ENCODE data around the gene ABCC8. TPM values are rescaled to one million over a fixed set of nuclear protein-coding genes. Genes with fewer than 3 reads are reported as not detected.

The ABCC8 gene
- total and polyA plus RNA-seq, 2 of the 8 experiments (the other 6 are each of a cell fraction or from before 2014, with no cell fraction given), result 3.7 to 4.9 TPM

GRCh38 chr11:17384002-17384511, 92.6 kb downstream of the ABCC8 start (continued):
- peak; percentile 79 to 97 (median 94) for TF ChIP-seq CTCF (IDR thresholded peaks at IDR 0.05; ENCODE audit: control extremely low read depth in 1 of 3, insufficient read depth in 1 of 3, low read depth in 1 of 3, low read length in 3 of 3)
